Activated CD4-positive, alpha-beta T cell treated with anti-CD3 and anti-CD28 coated beads for 24 hours (primary cell): ENCODE data around the gene PDE5A.
"Not testable (repeated sequence)": the region's sequence is repeated elsewhere in the genome, so short reads cannot be mapped to it uniquely, and the experiment has no call there.

ENCODE experiments used
- DNase-seq, 2 donors: peaks; one replicate each; pipeline ENCODE4 v3.0.0-alpha.2; 2020; ENCODE audit warnings: low read depth in 2 of 2

The PDE5A gene

DNA sequence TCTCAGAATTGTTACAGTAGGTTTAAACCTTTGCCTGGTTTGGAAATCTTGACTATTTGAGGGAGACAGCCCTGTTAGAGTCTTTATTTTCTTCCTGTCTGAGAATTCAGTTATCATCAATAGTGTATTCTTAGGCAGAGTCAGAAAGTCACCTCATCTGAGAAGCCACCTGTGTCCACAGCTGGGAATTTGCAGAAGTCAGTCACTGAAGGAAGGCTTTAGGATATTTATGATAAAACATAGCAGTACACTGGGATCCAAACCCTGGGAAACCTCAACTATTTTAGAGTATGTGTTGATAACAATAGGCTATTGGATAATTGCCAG, 157.9 kb downstream of the PDE5A start:
- not testable (repeated sequence) for DNase-seq

- DNase-seq = not testable (repeated sequence)
Observed at GRCh38 chr4:119470021-119470736, 158.4 kb downstream of the PDE5A start.

GRCh38 chr4:119469039-119469438, 159.6 kb downstream of the PDE5A start:
- DNase-seq = not testable (repeated sequence)

DNA sequence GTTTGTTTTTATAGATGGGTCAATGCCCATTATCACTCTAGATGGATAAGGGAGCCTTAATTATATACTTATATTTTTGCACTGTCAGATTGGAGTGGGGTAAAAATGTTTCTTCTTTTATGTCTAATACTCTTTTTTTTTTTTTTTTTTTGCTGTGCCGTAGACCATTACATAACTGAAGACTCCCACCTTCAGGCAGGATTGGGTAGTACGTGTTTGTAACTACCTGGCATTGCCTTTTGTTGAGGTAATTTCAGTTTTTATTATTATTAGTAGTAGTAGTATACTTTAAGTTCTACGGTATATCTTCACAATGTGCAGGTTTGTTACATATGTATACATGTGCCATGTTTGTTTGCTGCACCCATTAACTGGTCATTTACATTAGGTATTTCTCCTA, 165.9 kb downstream of the PDE5A start:
- DNase-seq = not testable (repeated sequence)

- DNase-seq = not testable (repeated sequence)
Observed at GRCh38 chr4:119455734-119456133, 172.9 kb downstream of the PDE5A start.

DNA sequence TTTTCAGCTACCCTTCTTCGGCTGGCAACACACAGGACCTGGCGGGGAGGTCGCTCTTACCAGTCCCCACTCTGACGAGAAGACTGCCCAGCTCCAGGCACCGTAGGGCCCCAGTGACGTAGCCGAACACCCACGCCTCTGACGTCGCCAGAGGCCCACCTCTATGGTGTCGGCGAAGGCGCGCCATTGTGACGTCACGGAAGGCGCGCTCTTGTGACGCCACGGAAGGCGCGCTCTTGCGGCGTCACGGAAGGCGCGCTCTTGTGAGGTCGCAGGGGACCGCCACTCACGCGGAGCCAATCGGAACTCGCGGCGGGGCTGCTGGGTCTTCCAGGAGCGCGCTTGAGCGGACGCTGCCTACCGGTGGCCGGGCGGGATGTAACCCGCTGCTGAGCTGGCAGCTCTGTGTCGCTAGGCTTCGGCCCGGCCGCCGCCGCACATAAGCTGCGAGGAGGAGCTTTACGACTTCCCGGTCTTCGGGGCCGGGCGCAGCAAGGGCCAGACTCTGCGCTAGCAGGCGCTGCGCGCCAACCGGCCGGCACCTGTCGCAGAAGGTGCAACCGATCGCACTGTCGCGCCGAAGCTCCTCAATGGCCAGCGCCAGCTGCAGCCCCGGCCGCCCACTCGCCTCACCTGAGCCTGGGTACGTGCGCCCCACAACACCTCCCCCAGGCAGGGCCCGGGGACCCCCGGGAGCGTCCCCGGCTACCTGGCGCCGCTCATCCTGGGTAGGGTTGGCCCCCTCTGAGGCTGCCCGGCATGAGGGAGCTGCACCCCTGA, 173.9 kb downstream of the PDE5A start:
- DNase-seq = peak; percentile 95

- not testable (repeated sequence) for DNase-seq
Observed at GRCh38 chr4:119454151-119454490, 174.5 kb downstream of the PDE5A start.

DNA sequence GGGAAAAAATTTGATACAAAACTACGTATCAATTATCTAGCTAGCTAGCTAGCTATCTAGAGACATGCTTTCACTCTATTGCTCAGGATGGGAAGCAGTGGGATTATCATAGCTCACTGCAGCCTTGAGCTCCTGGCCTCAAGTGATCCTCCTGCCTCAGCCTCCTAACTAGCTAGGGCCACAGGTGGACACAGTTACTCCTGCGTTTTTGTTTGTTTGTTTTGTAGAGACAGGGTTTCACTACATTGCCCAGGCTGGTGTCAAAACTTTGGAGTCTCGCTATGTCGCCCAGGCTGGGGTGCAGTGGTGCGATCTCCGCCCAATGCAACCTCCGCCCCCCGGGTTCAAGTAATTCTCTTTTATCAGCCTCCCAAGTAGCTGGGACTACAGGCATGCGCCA, 175.3 kb downstream of the PDE5A start:
- DNase-seq = not testable (repeated sequence)

GRCh38 chr4:119449851-119450250, 178.8 kb downstream of the PDE5A start:
- not testable (repeated sequence) for DNase-seq
